ENCODE measurements around the gene RPRM.

- TF ChIP-seq CTCF (IDR thresholded peaks at IDR 0.05; ENCODE audit: low read length) (no peak), EZH2 (IDR thresholded peaks at IDR 0.05; ENCODE audit: borderline replicate concordance, low read length) (no peak)
Observed at GRCh38 chr2:153461453-153461852, 17.1 kb downstream of the RPRM start.

Data from OCI-LY1 (cell line).